HEK293 (cell line): ENCODE results near the gene SLC8A2.

Experiments
- CTCF ChIP-seq: fragments of 450-650 bp; formaldehyde crosslinking; IDR thresholded peaks from 2 replicates; pipeline ENCODE4 v1.5.1; 2016; ENCODE audit warnings: missing biosample characterization, missing genetic modification characterization
- ZNF621 ChIP-seq: fragments of 450-650 bp; formaldehyde crosslinking; IDR thresholded peaks from 2 replicates; pipeline ENCODE4 v1.5.1; 2017; ENCODE audit warnings: missing biosample characterization, missing genetic modification characterization

GRCh38 chr19:47398707-47399597 lies 72.7 kb downstream of the SLC8A2 start:
- TF ChIP-seq ZNF621 (tag by site-specific recombination) = no peak
- no peak for TF ChIP-seq CTCF (tag by site-specific recombination)
